Muscle layer of duodenum (tissue), 2 donors: ENCODE data around the gene RRAGD.

Experiments
- H3K27ac ChIP-seq: one replicate; pipeline ENCODE4 v1.7.0; 2013; ENCODE audit warnings: mild to moderate bottlenecking, low read length
- H3K27me3 ChIP-seq: one replicate; pipeline ENCODE4 v1.7.0; 2013; ENCODE audit warnings: low read depth, mild to moderate bottlenecking, control low read depth, low read length
- H3K36me3 ChIP-seq, 2 donors: one replicate each; pipeline ENCODE4 v1.7.0; 2013; ENCODE audit warnings: low read length in 2 of 2, control low read depth in 1 of 2, mild to moderate bottlenecking in 1 of 2; ENCODE audit not compliant: insufficient read depth in 2 of 2, control insufficient read depth in 1 of 2
- H3K4me1 ChIP-seq, 2 donors: one replicate each; pipeline ENCODE4 v1.7.0; 2013; ENCODE audit warnings: low read length in 2 of 2, mild to moderate bottlenecking in 2 of 2, control low read depth in 1 of 2, moderate library complexity in 1 of 2; ENCODE audit not compliant: insufficient read depth in 2 of 2, control insufficient read depth in 1 of 2
- H3K4me3 ChIP-seq, 2 donors: one replicate each; pipeline ENCODE4 v1.7.0; 2013; ENCODE audit warnings: low read length in 2 of 2, low read depth in 1 of 2, mild to moderate bottlenecking in 1 of 2
- H3K9me3 ChIP-seq, 2 donors: one replicate each; pipeline ENCODE4 v1.7.0; 2013; ENCODE audit warnings: low read length in 2 of 2, control low read depth in 1 of 2, mild to moderate bottlenecking in 1 of 2; ENCODE audit not compliant: control insufficient read depth in 1 of 2
- donor health status: healthy.

Gene RRAGD

GRCh38 chr6:89393659-89394058, 18.4 kb downstream of the RRAGD start:
- Histone ChIP-seq H3K9me3 (no peaks in the 10 kb centered on the region), H3K4me3 (no peak overlapping the region), H3K36me3 (no peaks in the 10 kb centered on the region), H3K27ac (no peak overlapping the region), H3K4me1 (no peaks in the 10 kb centered on the region), H3K27me3 (no peaks in the 10 kb centered on the region)

- Histone ChIP-seq H3K4me3 (no peak overlapping the region), H3K9me3 (no peaks in the 10 kb centered on the region), H3K4me1 (no peaks in the 10 kb centered on the region), H3K27ac (no peak overlapping the region), H3K27me3 (no peaks in the 10 kb centered on the region), H3K36me3 (no peaks in the 10 kb centered on the region)
Observed at GRCh38 chr6:89392823-89393222, 19.2 kb downstream of the RRAGD start.

- Histone ChIP-seq H3K27ac (no peak overlapping the region), H3K27me3 (no peaks in the 10 kb centered on the region), H3K4me1 (no peaks in the 10 kb centered on the region)
Observed at GRCh38 chr6:89388846-89389245, 23.2 kb downstream of the RRAGD start.

GRCh38 chr6:89387516-89388201, 24.4 kb downstream of the RRAGD start:
- Histone ChIP-seq H3K27me3 (no peaks in the 10 kb centered on the region), H3K27ac (no peak overlapping the region), H3K4me3 (no peak overlapping the region), H3K36me3 (no peaks in the 10 kb centered on the region), H3K4me1 (no peaks in the 10 kb centered on the region), H3K9me3 (no peaks in the 10 kb centered on the region)

More at GRCh38 chr6:89388846-89389245, 23.2 kb downstream of the RRAGD start:
- H3K9me3 ChIP-seq, result no peaks in the 10 kb centered on the region
- no peak overlapping the region for H3K4me3 ChIP-seq
- H3K36me3 ChIP-seq, result no peaks in the 10 kb centered on the region

GRCh38 chr6:89386917-89387491, 25.1 kb downstream of the RRAGD start:
- Histone ChIP-seq H3K4me1 (no peaks in the 10 kb centered on the region), H3K4me3 (no peak overlapping the region), H3K27ac (no peak overlapping the region), H3K9me3 (no peaks in the 10 kb centered on the region), H3K27me3 (no peaks in the 10 kb centered on the region), H3K36me3 (no peaks in the 10 kb centered on the region)

- H3K4me3 ChIP-seq, result no peak overlapping the region
- H3K9me3 ChIP-seq, result no peaks in the 10 kb centered on the region
- no peaks in the 10 kb centered on the region for H3K36me3 ChIP-seq
- no peaks in the 10 kb centered on the region for H3K4me1 ChIP-seq
- no peak overlapping the region for H3K27ac ChIP-seq
- no peaks in the 10 kb centered on the region for H3K27me3 ChIP-seq
Observed at GRCh38 chr6:89385846-89386245, 26.2 kb downstream of the RRAGD start.

GRCh38 chr6:89385156-89385667, 26.9 kb downstream of the RRAGD start:
- Histone ChIP-seq H3K27ac (no peak overlapping the region), H3K4me3 (no peak overlapping the region), H3K36me3 (no peaks in the 10 kb centered on the region), H3K9me3 (no peaks in the 10 kb centered on the region), H3K27me3 (no peaks in the 10 kb centered on the region), H3K4me1 (no peaks in the 10 kb centered on the region)

- H3K4me3 ChIP-seq, result no peak overlapping the region
- no peaks in the 10 kb centered on the region for H3K4me1 ChIP-seq
- H3K9me3 ChIP-seq, result no peaks in the 10 kb centered on the region
- H3K27me3 ChIP-seq, result no peaks in the 10 kb centered on the region
- no peaks in the 10 kb centered on the region for H3K36me3 ChIP-seq
- H3K27ac ChIP-seq, result no peak overlapping the region
Observed at GRCh38 chr6:89381031-89381430, 31.0 kb downstream of the RRAGD start.

GRCh38 chr6:89379281-89379680, 32.8 kb downstream of the RRAGD start:
- Histone ChIP-seq H3K4me3 (no peak overlapping the region), H3K27me3 (no peaks in the 10 kb centered on the region), H3K27ac (no peak overlapping the region), H3K4me1 (no peaks in the 10 kb centered on the region), H3K9me3 (no peaks in the 10 kb centered on the region), H3K36me3 (no peaks in the 10 kb centered on the region)

- no peaks in the 10 kb centered on the region for H3K36me3 ChIP-seq
- no peaks in the 10 kb centered on the region for H3K9me3 ChIP-seq
- no peaks in the 10 kb centered on the region for H3K27me3 ChIP-seq
- no peak overlapping the region for H3K27ac ChIP-seq
- no peaks in the 10 kb centered on the region for H3K4me1 ChIP-seq
- H3K4me3 ChIP-seq, result no peak overlapping the region
Observed at GRCh38 chr6:89378628-89379027, 33.4 kb downstream of the RRAGD start.

- Histone ChIP-seq H3K27me3 (no peaks in the 10 kb centered on the region), H3K36me3 (no peaks in the 10 kb centered on the region), H3K4me1 (no peaks in the 10 kb centered on the region), H3K27ac (no peak overlapping the region), H3K9me3 (no peaks in the 10 kb centered on the region), H3K4me3 (no peak overlapping the region)
Observed at GRCh38 chr6:89375427-89376267, 36.4 kb downstream of the RRAGD start.
